ENCODE measurements around the gene SND1. TPM values are rescaled to one million over a fixed set of nuclear protein-coding genes. Genes with fewer than 3 reads are reported as not detected.

Gene SND1
- total RNA-seq, 1 donor from 2014 or later, result 165 TPM

GRCh38 chr7:127928222-127928621, 276.2 kb downstream of the SND1 start:
- H3K27ac Mint-ChIP-seq (ENCODE audit: unreplicated experiment), result no peak overlapping the region
- peaks cover 25% of the 10 kb centered on the region for H3K36me3 Mint-ChIP-seq (ENCODE audit: unreplicated experiment)
- no peaks in the 10 kb centered on the region for H3K27me3 Mint-ChIP-seq (ENCODE audit: unreplicated experiment)
- H3K4me3 Mint-ChIP-seq (ENCODE audit: unreplicated experiment), result no peak overlapping the region
- TF ChIP-seq CTCF (IDR thresholded peaks at IDR 0.05; ENCODE audit: partially characterized antibody, unreplicated experiment), result no peak
- no peak for DNase-seq
- H3K9me3 Mint-ChIP-seq (ENCODE audit: unreplicated experiment), result peaks cover 2% of the 10 kb centered on the region
- H3K4me1 Mint-ChIP-seq (ENCODE audit: low read depth, unreplicated experiment), result peaks cover 14% of the 10 kb centered on the region

- Mint-ChIP-seq H3K36me3 (ENCODE audit: unreplicated experiment) (peaks cover 25% of the 10 kb centered on the region), H3K27me3 (ENCODE audit: unreplicated experiment) (no peaks in the 10 kb centered on the region), H3K4me3 (ENCODE audit: unreplicated experiment) (no peak overlapping the region), H3K9me3 (ENCODE audit: unreplicated experiment) (peaks cover 2% of the 10 kb centered on the region), H3K27ac (ENCODE audit: unreplicated experiment) (no peak overlapping the region), H3K4me1 (ENCODE audit: low read depth, unreplicated experiment) (peaks cover 10% of the 10 kb centered on the region)
- TF ChIP-seq CTCF (IDR thresholded peaks at IDR 0.05; ENCODE audit: partially characterized antibody, unreplicated experiment), result no peak
- no peak for DNase-seq
Measured at GRCh38 chr7:127928852-127929251, 276.9 kb downstream of the SND1 start.

DNA sequence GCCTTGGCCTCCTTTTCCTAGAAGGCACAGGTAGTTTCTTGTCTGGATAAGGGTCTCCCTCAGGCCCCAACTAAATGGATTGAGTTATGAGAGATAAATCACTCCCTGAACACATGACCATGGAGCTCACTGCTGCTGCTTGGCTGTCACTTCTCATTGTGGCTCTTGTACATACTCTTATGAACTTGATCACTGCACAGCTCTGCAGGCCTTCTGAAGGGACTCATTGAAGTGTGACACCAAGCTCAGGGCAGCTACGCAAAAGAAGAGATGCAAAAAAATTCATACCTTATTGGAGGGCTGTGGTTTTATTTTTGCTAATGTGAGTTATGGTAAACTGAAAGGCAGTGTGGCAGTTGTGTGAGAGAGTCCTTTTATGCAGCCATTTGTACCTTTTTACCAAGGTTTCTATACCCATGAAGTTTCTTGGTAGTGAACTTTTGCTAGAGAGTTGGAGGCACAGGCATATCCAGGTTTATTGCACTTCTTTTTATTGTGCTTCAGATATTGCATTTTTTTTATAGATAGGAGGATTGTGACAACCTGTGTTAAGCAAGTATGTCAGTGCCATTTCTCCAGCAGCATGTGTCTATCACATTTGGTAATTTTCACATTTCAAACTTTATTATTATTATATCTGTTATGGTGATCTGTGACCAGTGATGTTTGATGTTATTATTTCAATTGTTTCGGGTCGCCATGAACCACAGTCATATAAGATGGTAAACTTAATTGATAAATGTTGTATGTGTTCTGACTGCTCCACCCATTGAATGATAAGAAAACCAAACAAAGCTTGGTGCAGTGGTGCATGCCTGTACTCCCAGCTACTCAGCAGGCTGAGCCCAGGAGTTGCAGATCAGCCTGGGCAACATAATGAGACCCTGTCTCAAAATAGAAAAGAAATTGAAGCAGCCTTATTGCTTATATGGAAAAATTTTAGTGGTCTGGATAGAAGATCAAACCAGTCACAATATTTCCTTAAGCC, 278.6 kb downstream of the SND1 start:
- peaks cover 2% of the 10 kb centered on the region for H3K9me3 Mint-ChIP-seq (ENCODE audit: unreplicated experiment)
- H3K4me3 Mint-ChIP-seq (ENCODE audit: unreplicated experiment), result no peak overlapping the region
- no peak overlapping the region for H3K27ac Mint-ChIP-seq (ENCODE audit: unreplicated experiment)
- no peak for DNase-seq
- H3K27me3 Mint-ChIP-seq (ENCODE audit: unreplicated experiment), result no peaks in the 10 kb centered on the region
- TF ChIP-seq CTCF (IDR thresholded peaks at IDR 0.05; ENCODE audit: partially characterized antibody, unreplicated experiment), result no peak
- peaks cover 18% of the 10 kb centered on the region for H3K4me1 Mint-ChIP-seq (ENCODE audit: low read depth, unreplicated experiment)
- peaks cover 25% of the 10 kb centered on the region for H3K36me3 Mint-ChIP-seq (ENCODE audit: unreplicated experiment)

DNA sequence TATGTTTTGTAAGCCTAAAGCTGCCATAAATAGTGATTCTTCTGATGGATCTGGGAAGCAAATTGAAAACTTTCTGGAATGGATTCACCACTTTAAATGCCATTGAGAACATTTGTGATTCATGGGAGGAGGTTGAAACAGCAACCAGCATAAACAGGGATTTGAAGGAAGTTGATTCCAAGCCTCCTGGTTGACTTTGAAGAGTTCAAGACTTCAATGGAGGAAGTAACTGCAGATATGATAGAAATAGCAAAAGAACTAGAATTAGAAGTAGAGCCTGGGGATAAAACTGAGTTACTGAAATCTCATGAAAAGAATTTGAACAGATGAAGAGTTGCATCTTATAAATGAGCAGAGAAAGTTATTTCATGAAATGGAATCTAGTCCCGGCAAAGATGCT, 280.1 kb downstream of the SND1 start:
- TF ChIP-seq CTCF (IDR thresholded peaks at IDR 0.05; ENCODE audit: partially characterized antibody, unreplicated experiment), result no peak
- H3K27me3 Mint-ChIP-seq (ENCODE audit: unreplicated experiment), result no peaks in the 10 kb centered on the region
- no peak overlapping the region for H3K4me3 Mint-ChIP-seq (ENCODE audit: unreplicated experiment)
- H3K4me1 Mint-ChIP-seq (ENCODE audit: low read depth, unreplicated experiment), result peaks cover 23% of the 10 kb centered on the region
- no peak overlapping the region for H3K27ac Mint-ChIP-seq (ENCODE audit: unreplicated experiment)
- peaks cover 6% of the 10 kb centered on the region for H3K9me3 Mint-ChIP-seq (ENCODE audit: unreplicated experiment)
- peaks cover 25% of the 10 kb centered on the region for H3K36me3 Mint-ChIP-seq (ENCODE audit: unreplicated experiment)
- DNase-seq, result no peak

GRCh38 chr7:127932496-127932895, 280.5 kb downstream of the SND1 start:
- TF ChIP-seq CTCF (IDR thresholded peaks at IDR 0.05; ENCODE audit: partially characterized antibody, unreplicated experiment), result no peak
- Mint-ChIP-seq H3K27me3 (ENCODE audit: unreplicated experiment) (no peaks in the 10 kb centered on the region), H3K9me3 (ENCODE audit: unreplicated experiment) (peaks cover 6% of the 10 kb centered on the region), H3K27ac (ENCODE audit: unreplicated experiment) (no peak overlapping the region), H3K36me3 (ENCODE audit: unreplicated experiment) (peaks cover 25% of the 10 kb centered on the region), H3K4me3 (ENCODE audit: unreplicated experiment) (no peak overlapping the region), H3K4me1 (ENCODE audit: low read depth, unreplicated experiment) (peaks cover 26% of the 10 kb centered on the region)
- DNase-seq, result no peak
